Jurkat, Clone E6-1 (cell line): ENCODE results near the gene NEK2.

Experiments used
- DNase-seq: peaks from one replicate; pipeline ENCODE4 v3.0.0-alpha.2; 2011; ENCODE audit warnings: low read depth, low spot score
- H3K4me3 ChIP-seq: 2 replicates; pipeline ENCODE4 v1.5.1; 2011; ENCODE audit warnings: mild to moderate bottlenecking, low read length, control low read depth, moderate library complexity

NEK2 gene

DNA sequence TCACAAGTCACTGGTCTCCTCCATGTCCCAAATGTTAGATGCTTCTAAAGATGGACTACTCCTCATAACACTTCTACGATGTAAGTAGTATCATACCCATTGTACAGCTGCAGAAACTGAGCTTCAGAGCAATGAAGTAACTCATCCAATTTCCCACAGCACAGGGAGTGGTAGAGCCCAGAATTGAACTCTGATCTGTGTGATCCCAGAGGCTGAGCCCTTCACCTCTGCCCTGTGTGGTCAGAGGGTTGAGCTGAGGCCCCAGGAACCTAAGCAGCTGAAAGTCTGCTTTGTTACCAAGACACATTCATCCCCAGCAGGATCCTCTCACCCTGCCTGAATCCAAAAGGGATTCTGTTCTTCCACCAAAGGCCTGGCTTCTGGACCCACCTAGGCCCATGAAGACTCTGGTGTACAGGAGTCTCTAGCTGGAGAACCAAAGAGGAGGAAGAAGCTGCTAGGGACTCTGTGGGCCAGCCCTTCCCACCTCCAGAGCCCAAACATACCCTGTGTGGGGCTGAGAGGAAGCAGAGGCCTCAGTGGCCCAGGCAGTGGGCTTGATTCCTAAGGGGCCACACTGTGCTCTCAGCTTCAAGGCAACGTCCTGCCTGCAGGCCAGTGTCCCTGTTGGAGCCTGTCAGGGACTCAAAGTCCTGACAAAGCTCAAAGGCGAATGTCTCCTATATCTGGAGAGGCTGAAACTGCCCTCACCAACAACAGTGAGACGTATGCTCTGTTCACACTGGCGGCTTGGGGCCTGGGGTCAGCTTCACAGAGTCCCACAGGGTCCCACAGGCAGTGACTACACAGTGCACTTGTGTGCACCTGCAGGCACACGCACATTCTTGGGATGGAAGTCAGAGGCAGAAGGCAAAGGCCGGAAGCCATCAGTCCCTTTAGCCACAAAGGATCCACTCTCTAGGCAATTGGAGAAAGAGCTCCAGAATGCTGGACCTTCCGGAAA is 56.1 kb downstream of the NEK2 start:
- no peak overlapping the region for H3K4me3 ChIP-seq
- DNase-seq, result no peak

DNA sequence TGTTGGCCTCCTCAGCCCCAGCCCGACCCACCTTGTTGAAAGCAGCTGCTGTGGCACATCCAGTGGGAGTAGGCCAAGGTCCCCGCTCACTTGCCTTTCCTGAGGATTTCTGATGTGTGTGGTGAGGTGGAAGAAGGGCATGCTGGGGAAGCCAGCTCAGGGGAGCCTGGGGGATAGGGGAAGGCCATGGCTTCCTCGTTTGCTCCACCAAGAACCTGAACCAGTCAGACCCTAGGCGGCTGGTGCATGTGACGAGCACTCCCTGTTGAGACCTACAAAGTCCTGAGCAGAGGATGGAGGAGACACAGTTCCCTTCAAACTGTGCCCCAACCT is 58.5 kb downstream of the NEK2 start:
- H3K4me3 ChIP-seq, result no peak overlapping the region

DNA sequence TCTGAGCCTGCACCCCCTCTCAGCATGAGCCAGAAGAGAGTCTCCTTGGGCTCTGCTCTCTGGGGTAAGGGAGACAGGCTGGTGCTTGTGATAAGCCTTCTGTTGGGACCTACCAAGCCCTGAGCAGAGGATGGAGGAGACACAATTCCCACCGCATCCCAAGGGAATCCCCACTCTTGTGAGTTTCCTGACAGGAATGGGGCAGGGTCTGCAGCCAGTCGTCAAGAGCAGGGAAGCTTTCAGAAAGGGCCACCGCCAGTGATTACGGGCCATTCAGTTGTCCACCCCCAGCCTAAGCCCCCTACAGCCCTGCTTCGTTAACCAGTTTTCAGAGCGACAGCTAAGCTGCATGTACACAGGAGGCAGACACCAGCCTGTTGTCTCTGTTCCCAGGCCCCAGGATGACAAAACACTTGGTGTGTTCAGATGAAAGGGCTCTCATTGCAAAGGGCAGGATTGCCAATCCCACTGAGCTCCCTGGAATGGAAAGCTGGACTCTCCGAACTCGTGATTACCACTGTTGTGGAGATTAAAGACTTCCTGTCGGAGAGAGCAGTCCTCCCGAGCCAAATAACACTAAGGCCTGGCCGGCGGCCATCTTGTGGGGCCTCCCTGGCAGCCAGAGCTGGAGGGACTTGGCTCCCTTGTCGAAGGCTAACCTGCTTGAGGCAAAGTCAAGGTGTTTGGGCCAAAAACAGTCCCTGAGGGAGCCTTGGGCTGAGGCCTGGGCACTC is 59.0 kb downstream of the NEK2 start:
- DNase-seq, result no peak
- no peak overlapping the region for H3K4me3 ChIP-seq

More for the DNA sequence above, 58.5 kb downstream of the NEK2 start:
- no peak for DNase-seq

DNA sequence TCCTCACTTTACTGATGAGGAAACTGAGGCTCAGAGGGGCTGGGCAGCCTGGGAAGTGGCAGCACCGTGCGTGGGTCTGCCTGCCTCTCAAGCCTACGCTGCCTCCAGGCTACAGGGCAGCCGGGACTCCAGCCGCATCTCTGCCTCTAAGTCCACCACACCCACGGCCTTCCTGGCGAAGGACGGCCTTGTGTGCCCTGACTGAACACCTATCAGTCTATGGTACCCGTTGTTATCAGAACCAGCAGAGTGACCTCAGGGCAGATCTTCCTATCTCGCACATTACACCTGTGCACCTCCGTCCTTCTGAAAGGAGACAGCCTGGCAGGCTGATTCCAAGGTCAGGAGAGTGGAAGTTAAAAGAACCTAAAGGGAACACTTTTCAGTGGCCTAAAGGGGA is 60.8 kb downstream of the NEK2 start:
- H3K4me3 ChIP-seq, result no peak overlapping the region
- DNase-seq, result no peak

DNA sequence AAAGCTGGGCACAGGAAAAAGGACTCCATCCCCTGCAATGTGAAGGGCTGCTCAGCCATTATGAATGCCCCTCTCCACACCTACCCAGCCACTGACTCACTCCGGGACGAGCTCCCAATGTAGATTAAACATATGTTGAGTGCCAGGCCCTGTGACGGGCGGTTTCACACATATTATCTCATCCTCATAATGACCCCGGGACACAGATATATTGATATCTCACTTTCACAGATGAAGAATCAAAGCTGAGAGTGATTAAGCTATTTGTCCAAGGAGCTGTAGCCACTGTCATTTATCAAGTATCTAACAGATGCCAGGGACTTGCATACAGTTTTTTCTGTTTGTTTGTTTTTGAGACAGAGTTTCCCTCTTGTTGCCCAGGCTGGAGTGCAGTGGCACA is 61.5 kb downstream of the NEK2 start:
- H3K4me3 ChIP-seq, result no peak overlapping the region

DNA sequence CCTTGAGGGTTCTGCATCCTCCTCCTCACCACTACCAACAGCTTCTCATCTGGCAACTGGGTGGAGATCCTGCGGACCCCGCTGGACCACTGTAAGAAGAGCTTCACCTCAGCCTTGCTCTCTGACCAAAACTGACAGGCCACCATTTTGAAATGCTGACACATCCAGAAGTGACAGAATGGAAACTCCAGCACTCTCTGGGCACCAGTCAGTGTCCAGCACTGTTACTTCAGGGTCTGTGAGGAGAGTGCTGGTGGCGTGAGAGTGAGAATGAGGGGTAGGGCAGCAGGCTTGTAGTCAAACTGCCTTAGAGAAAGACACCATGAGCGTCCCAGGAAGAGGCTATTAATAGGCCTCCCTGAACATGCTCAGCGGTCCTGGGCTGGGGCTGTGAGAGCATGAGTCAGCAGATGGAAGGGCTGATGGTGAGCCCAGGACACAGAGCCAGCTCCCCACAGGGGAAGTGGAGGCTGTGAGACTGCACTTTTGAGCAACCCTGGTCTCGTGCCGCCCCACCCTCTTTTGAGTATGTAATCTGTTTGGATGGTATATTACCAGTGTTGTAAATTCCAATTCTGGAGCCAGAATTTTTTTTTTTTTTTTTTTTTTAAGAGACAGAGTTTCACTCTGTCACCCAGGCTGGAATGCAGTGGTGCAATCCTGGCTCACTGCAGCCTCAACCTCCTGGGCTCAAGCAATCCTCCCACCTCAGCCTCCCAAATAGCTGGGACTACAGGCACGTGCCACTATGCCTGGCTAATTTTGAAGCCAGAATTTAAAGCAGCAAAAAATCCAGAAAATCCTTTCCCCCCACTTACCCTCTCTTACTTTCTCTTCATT is 62.1 kb downstream of the NEK2 start:
- H3K4me3 ChIP-seq, result no peak overlapping the region
- no peak for DNase-seq

More for the DNA sequence above, 61.5 kb downstream of the NEK2 start:
- DNase-seq, result no peak

DNA sequence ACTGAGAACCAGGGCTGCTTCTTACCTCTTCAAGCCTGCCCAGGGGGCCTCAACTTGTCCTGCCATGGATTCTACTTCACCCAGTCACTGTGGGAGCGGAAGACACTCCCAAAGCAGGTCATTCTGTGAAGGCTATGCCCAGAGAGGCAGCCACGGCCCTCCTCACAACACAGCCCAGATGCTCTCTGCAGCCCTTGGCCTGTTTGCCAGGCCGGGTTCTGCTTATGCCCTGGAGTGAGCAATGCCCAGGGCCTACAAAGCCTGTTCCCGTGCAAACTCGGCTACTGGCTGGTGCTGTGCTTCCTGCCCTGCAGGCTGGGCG is 62.7 kb downstream of the NEK2 start:
- H3K4me3 ChIP-seq, result no peak overlapping the region
- no peak for DNase-seq
